GM23338 (cell line): ENCODE results near the gene DGAT2. TPM values are rescaled to one million over a fixed set of nuclear protein-coding genes. Genes with fewer than 3 reads are reported as not detected.

ENCODE experiments used
- ATAC-seq: fragments of 200-7000 bp; cut with Tn5 transposase; 3 replicates; pipeline ENCODE4 v1.9.1; 2020
- DNase-seq: peaks from one replicate; pipeline ENCODE4 v3.0.0-alpha.2; 2015; ENCODE audit warnings: low spot score
- H2AFZ ChIP-seq: fragments of 200-600 bp; sonication (generic); 2 replicates; pipeline ENCODE4 v1.8.0; 2016; ENCODE audit warnings: antibody characterized with exemption, mild to moderate bottlenecking, moderate library complexity
- H3F3A ChIP-seq: fragments of 200-600 bp; sonication (generic); replicated peaks from 2 replicates; pipeline ENCODE4 v1.8.0; 2017; ENCODE audit warnings: antibody characterized with exemption, mixed run types, low read depth
- H3K27ac ChIP-seq: fragments of 200-600 bp; sonication (generic); 2 replicates; pipeline ENCODE4 v1.6.1; 2016; ENCODE audit warnings: low read depth
- H3K27me3 ChIP-seq: fragments of 200-600 bp; sonication (generic); 2 replicates; pipeline ENCODE4 v1.8.0; 2016; ENCODE audit warnings: mild to moderate bottlenecking, mixed run types, moderate library complexity; ENCODE audit not compliant: insufficient read depth
- H3K36me3 ChIP-seq: fragments of 200-600 bp; sonication (generic); 2 replicates; pipeline ENCODE4 v1.8.0; 2016; ENCODE audit warnings: mild to moderate bottlenecking; ENCODE audit not compliant: insufficient read depth
- H3K4me1 ChIP-seq: fragments of 200-600 bp; sonication (generic); 2 replicates; pipeline ENCODE4 v1.8.0; 2016; ENCODE audit warnings: mild to moderate bottlenecking, moderate library complexity; ENCODE audit not compliant: insufficient read depth
- H3K4me2 ChIP-seq: fragments of 200-600 bp; sonication (generic); 2 replicates; pipeline ENCODE4 v1.7.1; 2017; ENCODE audit warnings: mixed run types
- H3K4me3 ChIP-seq: fragments of 200-600 bp; sonication (generic); 2 replicates; pipeline ENCODE4 v1.6.1; 2016; ENCODE audit warnings: mixed run types
- H3K79me2 ChIP-seq: fragments of 200-600 bp; sonication (generic); replicated peaks from 2 replicates; pipeline ENCODE4 v1.8.0; 2017; ENCODE audit warnings: mild to moderate bottlenecking; ENCODE audit not compliant: insufficient read depth
- H3K9me2 ChIP-seq: fragments of 200-600 bp; sonication (generic); 2 replicates; pipeline ENCODE4 v1.8.0; 2017; ENCODE audit not compliant: insufficient read depth
- H4K20me1 ChIP-seq: fragments of 200-600 bp; sonication (generic); replicated peaks from 2 replicates; pipeline ENCODE4 v1.8.0; 2017; ENCODE audit warnings: mild to moderate bottlenecking; ENCODE audit not compliant: insufficient read depth
- H3K27ac Mint-ChIP-seq: 2 replicates; pipeline ENCODE4 v1.8.0; 2020; ENCODE audit warnings: inconsistent platforms, mild to moderate bottlenecking, moderate library complexity, mixed read lengths
- H3K27me3 Mint-ChIP-seq: 3 replicates; pipeline ENCODE4 v1.8.0; 2022; ENCODE audit warnings: low read depth, mild to moderate bottlenecking, moderate library complexity, mixed read lengths, inconsistent platforms; ENCODE audit not compliant: insufficient read depth, poor library complexity
- H3K36me3 Mint-ChIP-seq: 3 replicates; pipeline ENCODE4 v1.8.0; 2021; ENCODE audit warnings: low read depth, mild to moderate bottlenecking, inconsistent platforms, moderate library complexity, mixed read lengths
- H3K4me1 Mint-ChIP-seq: 3 replicates; pipeline ENCODE4 v1.8.0; 2020; ENCODE audit warnings: mild to moderate bottlenecking, inconsistent platforms, mixed read lengths
- H3K4me3 Mint-ChIP-seq: 3 replicates; pipeline ENCODE4 v1.8.0; 2021; ENCODE audit warnings: moderate library complexity, mild to moderate bottlenecking, inconsistent platforms, mixed read lengths
- H3K9me3 Mint-ChIP-seq: 3 replicates; pipeline ENCODE4 v1.8.0; 2020; ENCODE audit warnings: moderate library complexity, mild to moderate bottlenecking, inconsistent platforms, mixed read lengths
- ETS1 ChIP-seq: IDR thresholded peaks from 2 replicates; pipeline ENCODE4 v1.6.1; 2016; ENCODE audit warnings: antibody characterized with exemption
- EZH2 ChIP-seq: fragments of 200-600 bp; sonication (generic); IDR thresholded peaks from one replicate; pipeline ENCODE4 v1.8.0; 2017; ENCODE audit warnings: antibody characterized with exemption, mild to moderate bottlenecking, low read depth; ENCODE audit not compliant: unreplicated experiment
- EZH2phosphoT487 ChIP-seq: fragments of 200-600 bp; sonication (generic); IDR thresholded peaks from one replicate; pipeline ENCODE4 v1.8.1; 2018; ENCODE audit warnings: antibody characterized with exemption; ENCODE audit not compliant: unreplicated experiment
- NANOG ChIP-seq: IDR thresholded peaks from 2 replicates; pipeline ENCODE4 v1.6.1; 2016; ENCODE audit warnings: antibody characterized with exemption, borderline replicate concordance
- POLR2AphosphoS5 ChIP-seq: IDR thresholded peaks from 2 replicates; pipeline ENCODE4 v1.6.1; 2016; ENCODE audit warnings: antibody characterized with exemption, low read depth
- REST ChIP-seq: IDR thresholded peaks from one replicate; pipeline ENCODE4 v1.6.1; 2018; ENCODE audit warnings: antibody characterized with exemption; ENCODE audit not compliant: unreplicated experiment
- STAT1 ChIP-seq: IDR thresholded peaks from one replicate; pipeline ENCODE4 v1.6.1; 2016; ENCODE audit warnings: antibody characterized with exemption; ENCODE audit not compliant: unreplicated experiment
- ZNF114 ChIP-seq: fragments of 250-450 bp; sonication (Bioruptor Pico); IDR thresholded peaks from 2 replicates; pipeline ENCODE4 v1.5.0; 2020; ENCODE audit warnings: mild to moderate bottlenecking, moderate library complexity
- ZNF331 ChIP-seq: fragments of 250-450 bp; sonication (Bioruptor Pico); IDR thresholded peaks from 2 replicates; pipeline ENCODE4 v1.5.0; 2020; ENCODE audit warnings: low read depth, mild to moderate bottlenecking, moderate library complexity
- ZNF462 ChIP-seq: fragments of 250-450 bp; sonication (Bioruptor Pico); IDR thresholded peaks from 2 replicates; pipeline ENCODE4 v1.5.0; 2020; ENCODE audit warnings: mild to moderate bottlenecking, moderate library complexity
- polyA plus RNA-seq: library from polyadenylated mRNA; unstranded; fragments of >200 nt; fragmentation: Nextera tagmentation; extraction: Ambion mirVana; gene quantifications from 2 replicates; pipeline ENCODE4 v1.2.1, GENCODE V29; 2016
- total RNA-seq: library from RNA; depleted of rRNA; stranded (reverse); fragments of >200 nt; shearing (Covaris generic); gene quantifications from 2 replicates; pipeline ENCODE4 v1.2.3, GENCODE V29; 2014

Gene DGAT2
- total and polyA plus RNA-seq, 2 experiments from 2014 or later = 1.9 to 2.6 TPM

GRCh38 chr11:75781831-75782230 lies 13.3 kb downstream of the DGAT2 start:
- ATAC-seq = no peak
- no peak overlapping the region for H3K4me3 Mint-ChIP-seq

GRCh38 chr11:75782540-75783263 lies 14.1 kb downstream of the DGAT2 start:
- Mint-ChIP-seq H3K27ac (no peak overlapping the region), H3K36me3 (no peaks in the 10 kb centered on the region), H3K27me3 (peaks cover 3% of the 10 kb centered on the region), H3K4me3 (no peak overlapping the region), H3K4me1 (no peaks in the 10 kb centered on the region), H3K9me3 (no peaks in the 10 kb centered on the region)
- no peak overlapping the region for H3K27ac ChIP-seq
- H3K9me2 ChIP-seq = no peaks in the 10 kb centered on the region
- H3K4me3 ChIP-seq = no peak overlapping the region
- no peaks in the 10 kb centered on the region for H3K4me1 ChIP-seq
- ATAC-seq = no peak
- no peaks in the 10 kb centered on the region for H3K36me3 ChIP-seq
- H2AFZ ChIP-seq = no peak overlapping the region
- no peaks in the 10 kb centered on the region for H3K27me3 ChIP-seq
- no peaks in the 10 kb centered on the region for H4K20me1 ChIP-seq
- DNase-seq = no peak
- no peaks in the 10 kb centered on the region for H3F3A ChIP-seq
- no peaks in the 10 kb centered on the region for H3K79me2 ChIP-seq
- H3K4me2 ChIP-seq = no peak overlapping the region
- TF ChIP-seq ZNF462 (CRISPR knock-in tag) (no peak), ZNF331 (CRISPR knock-in tag) (no peak), EZH2phosphoT487 (no peak), POLR2AphosphoS5 (no peak), EZH2 (no peak), REST (no peak), STAT1 (no peak)

More at GRCh38 chr11:75781831-75782230, 13.3 kb downstream of the DGAT2 start:
- Mint-ChIP-seq H3K27me3 (peaks cover 3% of the 10 kb centered on the region), H3K4me1 (no peaks in the 10 kb centered on the region), H3K36me3 (no peaks in the 10 kb centered on the region), H3K9me3 (no peaks in the 10 kb centered on the region), H3K27ac (no peak overlapping the region)
- no peaks in the 10 kb centered on the region for H3K27me3 ChIP-seq
- TF ChIP-seq ETS1 (no peak), NANOG (no peak), ZNF114 (CRISPR knock-in tag) (no peak), POLR2AphosphoS5 (no peak)
- H3K27ac ChIP-seq = no peak overlapping the region
- no peaks in the 10 kb centered on the region for H4K20me1 ChIP-seq
- no peaks in the 10 kb centered on the region for H3K36me3 ChIP-seq
- H3K4me2 ChIP-seq = no peak overlapping the region
- H3F3A ChIP-seq = no peaks in the 10 kb centered on the region
- no peaks in the 10 kb centered on the region for H3K4me1 ChIP-seq
- H2AFZ ChIP-seq = no peak overlapping the region
- no peak overlapping the region for H3K4me3 ChIP-seq
- no peaks in the 10 kb centered on the region for H3K9me2 ChIP-seq
- DNase-seq = no peak
- no peaks in the 10 kb centered on the region for H3K79me2 ChIP-seq
